HL-60/S4 treated with retinoic acid at 250 ng/mL for 4 days and 3 days (cell line): ENCODE data around the gene CEP20.
"Not testable (repeated sequence)": the region's sequence is repeated elsewhere in the genome, so short reads cannot be mapped to it uniquely, and the experiment has no call there.

Experiments
- in situ Hi-C: fragments of 300-500 bp; cut with MboI; formaldehyde crosslinking; loops from 2 replicates; pipeline ENCODE4 v1.7.0; 2022; ENCODE audit warnings: low sequenced_read_pairs

The CEP20 gene

GRCh38 chr16:15888072-15888976, at the start of gene CEP20:
TSS of gene CEP20 (minus strand) at chr16:15888603. CDS start at chr16:15888585, 18 bp downstream.
- in situ Hi-C loops: no loop called here

- in situ Hi-C loops: not testable (repeated sequence)
Measured at GRCh38 chr16:15936809-15937208, 48.4 kb upstream of the CEP20 start.

GRCh38 chr16:15934991-15935390, 46.6 kb upstream of the CEP20 start:
- in situ Hi-C loops: no loop called here

- in situ Hi-C loops: no loop called here
Measured at GRCh38 chr16:15933781-15934180, 45.4 kb upstream of the CEP20 start.

GRCh38 chr16:15932939-15933338, 44.5 kb upstream of the CEP20 start:
- in situ Hi-C loops: no loop called here

GRCh38 chr16:15928261-15929104, 40.1 kb upstream of the CEP20 start:
- in situ Hi-C loops: no loop called here

- in situ Hi-C loops: no loop called here
Measured at GRCh38 chr16:15925631-15926030, 37.2 kb upstream of the CEP20 start.

GRCh38 chr16:15924996-15925395, 36.6 kb upstream of the CEP20 start:
- in situ Hi-C loops: no loop called here

GRCh38 chr16:15919331-15919730, 30.9 kb upstream of the CEP20 start:
- in situ Hi-C loops: no loop called here

GRCh38 chr16:15918314-15918713, 29.9 kb upstream of the CEP20 start:
- in situ Hi-C loops: not testable (repeated sequence)

- in situ Hi-C loops: no loop called here
Measured at GRCh38 chr16:15916323-15916722, 27.9 kb upstream of the CEP20 start.

- in situ Hi-C loops: no loop called here
Measured at GRCh38 chr16:15915555-15916081, 27.2 kb upstream of the CEP20 start.

- in situ Hi-C loops: no loop called here
Measured at GRCh38 chr16:15913046-15913698, 24.8 kb upstream of the CEP20 start.

- in situ Hi-C loops: no loop called here
Measured at GRCh38 chr16:15911198-15911597, 22.8 kb upstream of the CEP20 start.

GRCh38 chr16:15907863-15908478, 19.6 kb upstream of the CEP20 start:
- in situ Hi-C loops: no loop called here

- in situ Hi-C loops: no loop called here
Measured at GRCh38 chr16:15906439-15906838, 18.0 kb upstream of the CEP20 start.

- in situ Hi-C loops: no loop called here
Measured at GRCh38 chr16:15903960-15904359, 15.6 kb upstream of the CEP20 start.

GRCh38 chr16:15900901-15901500, 12.6 kb upstream of the CEP20 start:
- in situ Hi-C loops: no loop called here

- in situ Hi-C loops: no loop called here
Measured at GRCh38 chr16:15900357-15900756, 12.0 kb upstream of the CEP20 start.

GRCh38 chr16:15899538-15900100, 11.2 kb upstream of the CEP20 start:
- in situ Hi-C loops: no loop called here
